HG03139 (cell line): ENCODE results near the gene CERT1.
A peak's percentile ranks its signal among the peaks of the same experiment; 100 is the strongest.
"Not testable (repeated sequence)": the region's sequence is repeated elsewhere in the genome, so short reads cannot be mapped to it uniquely, and the experiment has no call there.

Experiments used
- ATAC-seq: cut with Tn5 transposase; IDR thresholded peaks from one replicate; pipeline ENCODE4 v1.9.1; 2021; ENCODE audit not compliant: unreplicated experiment

CERT1 gene

DNA sequence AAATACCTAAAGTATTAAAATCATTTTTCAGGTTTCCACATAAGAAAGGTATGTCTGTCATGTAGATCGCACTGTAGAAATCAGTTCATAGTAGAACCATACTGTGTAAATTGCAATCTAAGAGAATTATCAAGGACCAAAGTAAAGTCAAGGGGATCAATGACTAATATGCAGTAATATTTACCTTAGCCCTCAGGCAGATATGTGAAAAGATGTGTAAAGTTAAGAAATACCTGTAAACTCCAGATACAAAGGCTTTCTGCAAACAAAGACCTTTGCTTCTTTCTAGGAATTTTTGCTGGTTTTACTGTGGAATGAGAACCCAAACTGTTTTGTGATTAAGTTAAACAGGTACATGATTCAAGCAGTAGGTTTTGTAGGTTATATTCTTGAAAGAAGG, 11.8 kb upstream of the CERT1 start:
- no peak for ATAC-seq

DNA sequence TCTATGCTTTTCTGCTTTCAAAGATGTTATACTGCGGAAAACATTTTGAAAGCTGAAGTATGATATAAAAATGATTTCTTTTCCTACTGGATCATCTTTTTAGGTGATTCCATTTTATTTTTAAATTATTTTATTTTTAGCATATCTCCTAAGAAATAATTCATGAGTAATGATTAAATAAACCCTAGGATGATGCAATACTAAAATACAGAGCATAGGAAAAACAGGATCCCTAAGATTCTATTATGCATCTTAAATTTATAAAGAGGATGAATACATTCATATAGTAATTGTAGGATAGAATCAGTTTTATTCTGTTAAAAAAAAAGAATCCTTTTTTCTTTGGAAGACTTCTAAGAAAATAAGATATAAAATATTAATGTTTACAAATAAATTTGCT, 11.1 kb upstream of the CERT1 start:
- no peak for ATAC-seq

DNA sequence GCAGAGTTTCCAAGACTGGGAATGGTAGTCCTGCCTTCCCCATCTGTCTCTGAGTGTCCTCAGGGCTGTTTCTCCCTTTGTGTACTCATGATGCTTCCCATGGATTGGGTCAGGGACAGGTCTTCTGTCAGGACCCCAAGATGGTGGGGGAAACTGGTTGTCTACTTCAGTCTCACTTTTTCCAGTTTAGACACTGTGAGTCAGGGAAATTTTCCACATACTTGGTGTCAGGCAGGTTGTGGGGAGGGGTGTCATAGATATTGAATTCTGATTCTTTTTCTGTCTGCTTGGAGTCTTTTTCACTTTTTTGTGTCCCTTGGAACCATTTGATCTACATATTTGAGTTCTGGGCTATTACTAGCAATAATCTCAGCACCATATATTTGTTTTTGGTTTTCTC, 10.6 kb upstream of the CERT1 start:
- ATAC-seq = no peak

GRCh38 chr5:75521195-75521594, 9.8 kb upstream of the CERT1 start:
- no peak for ATAC-seq

DNA sequence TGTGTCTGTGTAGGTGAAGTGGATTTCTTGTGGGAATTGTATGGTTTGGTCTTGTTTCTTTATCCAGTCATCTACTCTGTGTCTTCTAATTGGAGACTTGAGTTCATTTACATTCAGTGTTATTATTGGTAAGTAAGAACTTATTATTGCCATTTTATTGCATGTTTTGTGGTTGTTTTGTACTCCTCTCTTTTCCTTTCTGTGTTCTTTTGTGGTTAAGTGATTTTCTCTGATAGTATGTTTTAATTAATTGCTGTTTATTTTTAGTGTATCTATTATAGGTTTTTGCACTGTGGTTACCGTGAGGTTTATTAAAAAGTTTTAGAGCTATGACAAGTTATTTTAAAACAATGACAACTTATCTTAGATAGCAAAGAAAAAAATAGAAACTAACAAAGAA, 8.3 kb upstream of the CERT1 start:
- ATAC-seq = no peak

- ATAC-seq = no peak
These were observed 2.9 kb upstream of the CERT1 start for GRCh38 chr5:75514323-75514722.

- ATAC-seq = no peak
These were observed 2.4 kb upstream of the CERT1 start for GRCh38 chr5:75513841-75514240.

DNA sequence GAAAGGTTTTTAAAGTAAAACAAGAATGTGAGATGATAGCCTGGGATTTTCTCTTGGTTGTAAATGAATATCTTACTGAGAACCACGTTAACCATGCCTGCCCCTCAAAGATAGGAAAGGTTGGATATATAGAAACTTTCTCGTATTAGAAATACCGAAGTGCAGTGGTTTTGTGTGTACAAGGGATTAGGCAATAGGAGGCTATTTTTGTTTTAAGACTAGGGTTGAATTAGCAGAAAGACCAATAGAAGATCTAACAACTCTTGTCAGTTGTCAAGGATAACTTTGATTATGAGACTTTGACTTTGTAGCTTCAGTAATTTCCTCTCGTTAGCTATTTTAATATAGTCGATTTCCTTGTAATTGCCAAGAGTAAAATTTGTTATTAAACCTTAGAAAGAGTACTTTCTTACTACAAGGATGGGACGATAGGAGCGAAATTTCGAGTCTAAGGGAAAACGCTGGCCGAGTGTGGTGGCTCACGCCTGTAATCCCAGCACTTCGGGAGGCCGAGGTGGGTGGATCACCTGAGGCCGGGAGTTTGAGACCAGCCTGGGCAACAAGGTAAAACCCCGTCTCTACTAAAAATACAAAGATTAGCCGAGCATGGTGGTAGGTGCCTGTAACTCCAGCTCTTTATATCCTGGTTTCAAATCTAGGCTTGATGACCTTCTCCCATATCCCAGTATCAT, 1.1 kb upstream of the CERT1 start:
- ATAC-seq = no peak

DNA sequence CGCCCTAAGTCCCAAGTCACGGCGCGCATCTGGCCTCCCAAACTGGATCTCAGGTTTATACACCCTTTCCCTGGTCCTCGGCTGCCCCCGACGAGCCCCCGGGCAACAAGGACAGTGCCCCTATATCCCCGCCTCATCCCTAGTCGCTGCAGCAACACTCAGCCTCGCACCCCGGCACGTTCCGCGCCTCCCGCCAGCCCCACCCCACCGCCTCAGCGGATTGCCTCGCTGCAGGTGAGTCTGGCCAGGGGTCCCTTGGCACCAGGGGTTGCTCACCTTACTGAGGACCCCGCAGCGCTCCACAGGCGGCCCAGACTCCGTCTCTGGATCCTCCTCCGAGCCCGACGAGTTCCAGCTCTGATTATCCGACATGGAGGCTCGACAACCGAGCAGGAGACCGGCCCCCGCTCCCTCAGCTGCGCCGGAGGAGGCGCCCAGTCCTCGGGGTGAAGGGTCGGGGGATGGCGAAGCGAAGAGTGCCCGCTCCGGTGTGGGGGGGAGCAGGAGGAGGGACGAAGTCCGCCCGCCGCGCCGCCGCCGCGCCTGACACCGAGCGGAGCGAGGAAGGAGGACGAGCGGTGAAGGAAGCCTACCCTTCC, 494 bp downstream of the CERT1 start:
- ATAC-seq = peak; percentile 25

DNA sequence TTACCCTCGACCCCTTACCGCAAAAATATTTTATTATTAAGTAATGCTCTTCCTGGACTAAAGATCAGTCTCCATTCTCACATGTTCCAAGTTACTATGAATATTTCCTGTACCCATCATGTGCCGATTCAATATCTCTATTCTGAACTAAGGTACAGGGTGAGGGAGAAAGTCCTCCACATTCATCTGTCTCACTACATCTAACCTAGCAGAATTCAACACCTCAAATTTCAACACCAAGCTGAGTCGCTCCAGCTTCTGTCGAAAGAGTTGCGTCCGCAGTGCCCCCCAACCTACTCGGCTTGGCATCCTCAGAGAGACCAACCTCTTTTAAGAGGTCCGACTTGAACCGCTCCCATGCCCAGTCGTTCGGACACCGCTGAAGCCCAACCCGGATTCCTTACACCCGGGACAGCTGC, 1.0 kb downstream of the CERT1 start:
- ATAC-seq = no peak

GRCh38 chr5:75509956-75510355, 1.5 kb downstream of the CERT1 start:
- no peak for ATAC-seq

DNA sequence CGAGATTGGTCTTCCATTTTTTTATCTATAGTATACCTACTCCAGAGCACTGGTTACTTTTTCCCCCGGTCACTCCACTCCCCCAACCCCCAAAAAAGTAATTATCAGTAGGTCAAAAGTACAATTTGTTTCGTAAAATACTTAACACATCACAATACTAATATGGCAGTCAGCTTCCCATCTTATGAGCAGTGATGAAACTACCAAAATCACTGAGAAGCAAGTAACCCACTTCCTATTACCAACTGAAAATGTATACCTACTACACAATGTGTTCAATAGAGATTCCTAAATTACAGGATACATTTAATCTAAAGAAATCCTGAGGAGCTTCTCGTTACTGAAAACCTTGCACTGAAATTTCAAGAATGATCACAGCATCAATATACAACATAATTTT, 1.9 kb downstream of the CERT1 start:
- ATAC-seq = no peak

DNA sequence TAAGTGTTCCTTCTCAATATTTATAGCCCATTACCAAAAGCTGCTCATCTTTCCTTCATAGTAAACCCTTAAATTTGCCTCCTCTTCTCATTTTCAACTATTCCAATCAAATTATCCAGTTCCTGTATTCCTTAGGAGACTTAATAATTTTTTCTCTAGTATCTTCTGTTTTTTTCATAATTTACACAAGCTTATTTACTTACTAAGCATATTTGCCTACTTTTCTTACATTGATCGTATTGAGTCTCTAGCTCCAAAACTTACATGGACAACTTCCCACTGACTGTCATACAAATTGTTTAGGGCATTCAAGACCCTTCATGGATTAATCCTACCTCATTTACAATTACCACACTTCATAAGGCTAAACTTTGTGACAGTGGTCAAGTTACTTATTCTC, 3.6 kb downstream of the CERT1 start:
- ATAC-seq = no peak

DNA sequence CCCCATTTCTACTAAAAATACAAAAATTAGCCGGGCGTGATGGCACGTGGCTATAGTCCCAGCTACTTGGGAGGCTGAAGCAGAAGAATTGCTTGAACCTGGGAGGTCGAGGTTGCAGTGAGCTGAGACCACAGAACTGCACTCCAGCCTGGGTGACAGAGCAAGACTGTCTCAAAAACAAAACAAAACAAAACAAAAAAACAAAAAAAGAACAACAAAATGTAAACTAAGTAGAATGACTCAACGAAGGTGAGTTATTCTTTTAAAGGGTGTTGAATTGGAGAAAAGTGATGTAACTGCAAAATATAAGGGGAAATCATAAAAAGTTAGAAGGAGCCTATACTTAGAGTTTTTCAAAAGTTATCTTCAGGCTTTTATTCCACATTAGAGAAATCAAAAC, 6.3 kb downstream of the CERT1 start:
- not testable (repeated sequence) for ATAC-seq

DNA sequence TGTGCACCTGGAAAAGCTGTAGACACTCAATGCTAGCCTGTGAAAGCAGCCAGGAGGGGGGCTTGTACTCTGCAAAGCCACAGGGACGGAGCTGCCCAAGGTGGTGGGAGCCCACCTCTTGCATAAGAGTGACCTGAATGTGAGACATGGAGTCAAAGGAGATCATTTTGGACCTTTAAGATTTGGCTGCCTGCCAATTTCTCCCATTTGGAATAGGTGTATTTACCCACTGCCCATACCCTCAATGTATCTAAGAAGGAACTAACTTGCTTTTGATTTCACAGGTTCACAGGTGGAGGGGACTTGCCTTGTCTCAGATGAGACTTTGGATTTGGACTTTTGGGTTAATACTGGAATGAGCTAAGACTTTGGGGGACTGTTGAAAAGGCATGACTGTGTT, 12.6 kb downstream of the CERT1 start:
- not testable (repeated sequence) for ATAC-seq

GRCh38 chr5:75498208-75498777, 13.1 kb downstream of the CERT1 start:
- no peak for ATAC-seq

DNA sequence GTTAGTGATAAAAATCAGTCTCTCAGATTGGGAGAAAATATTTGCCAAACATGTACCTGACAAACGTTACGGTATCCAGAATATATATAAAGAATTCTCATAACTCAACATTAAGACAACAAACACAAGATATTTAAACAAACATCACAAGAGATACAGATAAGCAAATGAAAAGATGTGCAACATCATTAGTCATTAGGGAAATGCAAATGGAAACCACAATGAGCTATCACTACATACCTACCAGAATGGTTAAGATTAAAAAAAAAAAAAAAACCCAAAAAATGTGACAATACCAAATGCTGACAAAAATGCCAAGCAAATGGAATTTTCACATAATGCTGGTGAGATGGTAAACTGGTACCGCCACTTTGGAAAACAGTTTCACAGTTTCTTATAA, 15.4 kb downstream of the CERT1 start:
- ATAC-seq = no peak

- ATAC-seq = no peak
These were observed 19.8 kb downstream of the CERT1 start for GRCh38 chr5:75491621-75492020.

DNA sequence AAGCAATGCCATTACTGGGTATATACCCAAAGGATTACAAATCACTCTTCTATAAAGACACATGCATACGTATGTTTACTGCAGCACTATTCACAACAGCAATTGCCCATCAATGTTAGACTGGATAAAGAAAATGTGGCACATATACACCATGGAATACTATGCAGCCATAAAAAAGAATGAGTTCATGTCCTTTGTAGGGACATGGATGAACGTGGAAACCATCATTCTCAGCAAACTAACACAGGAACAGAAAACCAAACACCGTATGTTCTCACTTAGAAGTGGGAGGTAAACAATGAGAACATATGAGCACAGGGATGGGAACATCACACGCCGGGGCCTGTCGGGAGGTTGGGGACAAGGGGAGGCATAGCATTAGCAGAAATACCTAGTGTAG, 21.6 kb downstream of the CERT1 start:
- not testable (repeated sequence) for ATAC-seq

DNA sequence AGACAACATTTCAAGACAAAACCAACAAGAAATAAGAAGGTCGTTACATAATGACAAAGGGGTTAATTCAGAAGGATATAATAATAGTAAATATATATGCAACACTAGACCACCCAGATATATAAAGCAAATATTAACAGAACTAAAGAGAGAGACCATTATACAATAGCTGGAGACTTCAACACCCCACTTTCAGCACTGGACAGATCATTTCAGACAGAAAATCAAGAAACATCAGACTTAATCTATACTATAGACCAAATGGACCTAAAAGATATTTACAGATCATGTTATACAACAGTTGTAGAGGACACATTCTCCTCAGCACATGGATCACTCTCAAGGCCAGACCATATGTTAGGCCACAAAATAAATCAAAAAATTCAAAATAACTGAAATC, 26.8 kb downstream of the CERT1 start:
- no peak for ATAC-seq

GRCh38 chr5:75482482-75482881, 28.9 kb downstream of the CERT1 start:
- ATAC-seq = no peak

DNA sequence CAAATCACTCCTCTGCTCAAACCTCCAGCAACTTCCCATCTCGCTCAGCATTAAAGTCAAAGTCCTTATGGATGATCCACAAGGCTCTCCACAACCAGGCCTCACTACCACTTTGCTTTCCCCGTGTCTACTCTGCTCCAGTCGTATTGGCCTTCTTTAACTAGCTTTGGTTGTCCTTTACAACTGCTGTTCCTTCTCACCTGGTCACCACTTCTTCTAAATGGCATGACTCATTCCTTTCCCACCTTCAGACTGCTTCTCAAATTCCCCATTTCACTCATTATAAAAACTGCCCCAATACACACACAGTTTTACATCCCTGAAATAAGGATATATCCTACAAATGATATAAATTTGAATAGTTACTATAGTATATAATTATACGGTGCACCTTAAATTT, 30.4 kb downstream of the CERT1 start:
- no peak for ATAC-seq

DNA sequence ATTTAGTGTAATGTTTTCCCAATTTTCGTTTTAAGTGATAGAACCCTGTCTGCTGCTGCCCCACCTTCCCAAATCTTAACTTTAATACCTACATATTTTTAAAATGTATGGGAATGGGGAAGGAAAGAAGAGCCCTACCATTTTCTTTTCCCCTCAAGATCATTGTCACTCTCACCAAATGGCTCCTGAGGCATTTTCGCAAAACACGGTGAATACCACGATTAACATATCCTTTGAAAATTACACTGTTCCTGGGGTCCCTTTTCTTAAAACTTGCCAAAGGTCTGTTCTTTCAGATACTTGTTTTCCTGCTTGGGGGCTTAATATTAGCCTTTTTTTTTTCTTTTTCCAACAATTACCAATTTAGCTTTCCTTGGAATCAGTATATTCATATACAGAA, 36.1 kb downstream of the CERT1 start:
- ATAC-seq = no peak
